Thyroid gland (tissue), 4 donors: Measurements from ENCODE around the gene YWHAG.

Experiments used
- CTCF ChIP-seq, 6 experiments: fragments of 200-600 bp in 3 of 6; fragments of 450-650 bp in 3 of 6; sonication (generic) in 3 of 6; IDR thresholded peaks; one replicate each; pipeline ENCODE4 v1.5.1; 2016 to 2019; ENCODE audit warnings: antibody characterized with exemption in 6 of 6, mild to moderate bottlenecking in 2 of 6, inconsistent platforms in 1 of 6, moderate library complexity in 1 of 6
- POLR2A ChIP-seq, 2 donors: fragments of 450-650 bp; IDR thresholded peaks; one replicate each; pipeline ENCODE4 v1.6.1; 2017; ENCODE audit warnings: antibody characterized with exemption in 2 of 2, mild to moderate bottlenecking in 2 of 2, moderate library complexity in 1 of 2

GRCh38 chr7:76390092-76390491, 31.3 kb upstream of the YWHAG start:
- TF ChIP-seq CTCF (IDR thresholded peaks at IDR 0.05) (no peak), POLR2A (IDR thresholded peaks at IDR 0.05) (no peak)
